ENCODE measurements around the gene LSAMP.
A peak's percentile ranks its signal among the peaks of the same experiment; 100 is the strongest.

LSAMP gene

GRCh38 chr3:116145613-116146012 lies 299.7 kb downstream of the LSAMP start:
- no peak for TF ChIP-seq JUND (IDR thresholded peaks at IDR 0.05; ENCODE audit: low read depth)
- in situ Hi-C loops (cut with HindIII; ENCODE audit: low pct_unique_long_range_greater_than_20kb, low sequenced_read_pairs): no loop called here

GRCh38 chr3:116141724-116142123 lies 303.6 kb downstream of the LSAMP start:
- in situ Hi-C loops (cut with HindIII; ENCODE audit: low pct_unique_long_range_greater_than_20kb, low sequenced_read_pairs): no loop called here
- TF ChIP-seq JUND (IDR thresholded peaks at IDR 0.05; ENCODE audit: low read depth): no peak
- no peak for DNase-seq (ENCODE audit: low read depth in 1 of 2, low spot score in 1 of 2)

More at GRCh38 chr3:116145613-116146012, 299.7 kb downstream of the LSAMP start:
- no peak for DNase-seq (ENCODE audit: low read depth in 1 of 2, low spot score in 1 of 2)

GRCh38 chr3:116140100-116140689 lies 305.1 kb downstream of the LSAMP start:
- peak in 1 of 2 experiments; percentile 44 for DNase-seq (ENCODE audit: low read depth in 1 of 2, low spot score in 1 of 2)
- in situ Hi-C loops (cut with HindIII; ENCODE audit: low pct_unique_long_range_greater_than_20kb, low sequenced_read_pairs): no loop called here
- TF ChIP-seq JUND (IDR thresholded peaks at IDR 0.05; ENCODE audit: low read depth): no peak

- no peak for TF ChIP-seq JUND (IDR thresholded peaks at IDR 0.05; ENCODE audit: low read depth)
- in situ Hi-C loops (cut with HindIII; ENCODE audit: low pct_unique_long_range_greater_than_20kb, low sequenced_read_pairs): no loop called here
- DNase-seq (ENCODE audit: low read depth in 1 of 2, low spot score in 1 of 2): no peak
Observed at GRCh38 chr3:116139641-116140040, 305.6 kb downstream of the LSAMP start.

GRCh38 chr3:116135457-116136085 lies 309.7 kb downstream of the LSAMP start:
- in situ Hi-C loops (cut with HindIII; ENCODE audit: low pct_unique_long_range_greater_than_20kb, low sequenced_read_pairs): no loop called here

GRCh38 chr3:116129187-116129946 lies 315.9 kb downstream of the LSAMP start:
- in situ Hi-C loops (cut with HindIII; ENCODE audit: low pct_unique_long_range_greater_than_20kb, low sequenced_read_pairs): no loop called here
- DNase-seq (ENCODE audit: low read depth in 1 of 2, low spot score in 1 of 2): peak in 1 of 2 experiments; percentile 26
- no peak for TF ChIP-seq JUND (IDR thresholded peaks at IDR 0.05; ENCODE audit: low read depth)

More at GRCh38 chr3:116135457-116136085, 309.7 kb downstream of the LSAMP start:
- no peak for DNase-seq (ENCODE audit: low read depth in 1 of 2, low spot score in 1 of 2)
- TF ChIP-seq JUND (IDR thresholded peaks at IDR 0.05; ENCODE audit: low read depth): no peak

- in situ Hi-C loops (cut with HindIII; ENCODE audit: low pct_unique_long_range_greater_than_20kb, low sequenced_read_pairs): no loop called here
- no peak for DNase-seq (ENCODE audit: low read depth in 1 of 2, low spot score in 1 of 2)
- no peak for TF ChIP-seq JUND (IDR thresholded peaks at IDR 0.05; ENCODE audit: low read depth)
Observed at GRCh38 chr3:116127464-116127863, 317.8 kb downstream of the LSAMP start.

- in situ Hi-C loops (cut with HindIII; ENCODE audit: low pct_unique_long_range_greater_than_20kb, low sequenced_read_pairs): no loop called here
- no peak for DNase-seq (ENCODE audit: low read depth in 1 of 2, low spot score in 1 of 2)
- TF ChIP-seq JUND (IDR thresholded peaks at IDR 0.05; ENCODE audit: low read depth): no peak
Observed at GRCh38 chr3:116124166-116124565, 321.1 kb downstream of the LSAMP start.

- no peak for TF ChIP-seq JUND (IDR thresholded peaks at IDR 0.05; ENCODE audit: low read depth)
- no peak for DNase-seq (ENCODE audit: low read depth in 1 of 2, low spot score in 1 of 2)
- in situ Hi-C loops (cut with HindIII; ENCODE audit: low pct_unique_long_range_greater_than_20kb, low sequenced_read_pairs): no loop called here
Observed at GRCh38 chr3:116118475-116119169, 326.7 kb downstream of the LSAMP start.

- no peak for DNase-seq (ENCODE audit: low read depth in 1 of 2, low spot score in 1 of 2)
- in situ Hi-C loops (cut with HindIII; ENCODE audit: low pct_unique_long_range_greater_than_20kb, low sequenced_read_pairs): no loop called here
- TF ChIP-seq JUND (IDR thresholded peaks at IDR 0.05; ENCODE audit: low read depth): no peak
Observed at GRCh38 chr3:116114586-116114985, 330.7 kb downstream of the LSAMP start.

- TF ChIP-seq JUND (IDR thresholded peaks at IDR 0.05; ENCODE audit: low read depth): no peak
- in situ Hi-C loops (cut with HindIII; ENCODE audit: low pct_unique_long_range_greater_than_20kb, low sequenced_read_pairs): no loop called here
- no peak for DNase-seq (ENCODE audit: low read depth in 1 of 2, low spot score in 1 of 2)
Observed at GRCh38 chr3:116112696-116113095, 332.6 kb downstream of the LSAMP start.

- TF ChIP-seq JUND (IDR thresholded peaks at IDR 0.05; ENCODE audit: low read depth): no peak
- in situ Hi-C loops (cut with HindIII; ENCODE audit: low pct_unique_long_range_greater_than_20kb, low sequenced_read_pairs): no loop called here
- no peak for DNase-seq (ENCODE audit: low read depth in 1 of 2, low spot score in 1 of 2)
Observed at GRCh38 chr3:116111765-116112164, 333.5 kb downstream of the LSAMP start.

All from T47D (cell line).